PC-9 (cell line): ENCODE results near the gene LARGE1.

Experiments
- EZH2 ChIP-seq: fragments of 200-600 bp; sonication (generic); IDR thresholded peaks from 2 replicates; pipeline ENCODE4 v1.8.0; 2017; ENCODE audit warnings: antibody characterized with exemption, low read depth
- TF ChIP-seq, protein P1 (sequence below): fragments of 200-600 bp; sonication (generic); conservative IDR thresholded peaks from 2 replicates; pipeline ENCODE4 v1.6.1; 2017; ENCODE audit warnings: mixed run types, antibody characterized with exemption, mild to moderate bottlenecking, moderate library complexity

DNA sequence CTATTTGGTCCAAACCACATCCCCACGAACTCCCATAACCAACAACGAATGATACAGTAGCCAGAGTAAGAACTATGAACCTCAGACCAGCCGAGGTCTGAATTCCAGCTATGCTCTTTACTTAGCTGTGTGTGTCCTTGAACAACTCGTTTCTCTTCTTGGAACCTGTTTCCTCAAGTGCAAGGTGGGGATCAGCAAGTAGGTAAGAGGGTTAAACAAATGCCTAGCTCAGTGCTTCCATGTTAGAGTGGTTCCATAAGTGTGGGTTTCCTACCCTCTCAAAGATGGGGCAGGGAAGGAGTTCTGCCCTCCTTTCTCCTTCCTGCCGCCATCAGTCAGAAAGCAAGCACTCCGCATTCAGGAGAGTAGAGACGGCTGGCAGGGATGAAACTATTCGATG lies 578.7 kb downstream of the LARGE1 start:
- TF ChIP-seq, protein P1, sequence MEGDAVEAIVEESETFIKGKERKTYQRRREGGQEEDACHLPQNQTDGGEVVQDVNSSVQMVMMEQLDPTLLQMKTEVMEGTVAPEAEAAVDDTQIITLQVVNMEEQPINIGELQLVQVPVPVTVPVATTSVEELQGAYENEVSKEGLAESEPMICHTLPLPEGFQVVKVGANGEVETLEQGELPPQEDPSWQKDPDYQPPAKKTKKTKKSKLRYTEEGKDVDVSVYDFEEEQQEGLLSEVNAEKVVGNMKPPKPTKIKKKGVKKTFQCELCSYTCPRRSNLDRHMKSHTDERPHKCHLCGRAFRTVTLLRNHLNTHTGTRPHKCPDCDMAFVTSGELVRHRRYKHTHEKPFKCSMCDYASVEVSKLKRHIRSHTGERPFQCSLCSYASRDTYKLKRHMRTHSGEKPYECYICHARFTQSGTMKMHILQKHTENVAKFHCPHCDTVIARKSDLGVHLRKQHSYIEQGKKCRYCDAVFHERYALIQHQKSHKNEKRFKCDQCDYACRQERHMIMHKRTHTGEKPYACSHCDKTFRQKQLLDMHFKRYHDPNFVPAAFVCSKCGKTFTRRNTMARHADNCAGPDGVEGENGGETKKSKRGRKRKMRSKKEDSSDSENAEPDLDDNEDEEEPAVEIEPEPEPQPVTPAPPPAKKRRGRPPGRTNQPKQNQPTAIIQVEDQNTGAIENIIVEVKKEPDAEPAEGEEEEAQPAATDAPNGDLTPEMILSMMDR: no peak
- no peak for TF ChIP-seq EZH2
